Measurements from ENCODE around the gene S100A11.

The S100A11 gene

DNA sequence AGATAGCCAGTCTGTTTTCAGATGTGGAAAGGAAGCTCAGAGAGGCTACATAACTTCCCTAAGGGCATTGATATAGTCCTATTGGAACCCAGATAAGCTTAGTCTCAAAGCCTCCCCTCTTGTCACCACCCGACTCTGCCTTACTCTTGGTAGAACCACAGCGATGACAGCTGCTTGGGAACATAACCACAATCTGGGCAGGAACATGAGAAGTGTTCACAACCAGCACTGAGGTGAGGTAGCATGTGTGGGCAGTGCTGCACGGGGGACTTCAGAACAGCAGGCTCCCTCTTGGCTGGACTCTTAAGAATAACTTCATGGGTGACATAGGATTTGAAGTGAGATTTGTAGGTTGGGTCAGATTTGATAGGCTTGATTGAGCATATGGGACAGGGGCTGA lies 33.8 kb downstream of the S100A11 start:
- no peak for DNase-seq (ENCODE audit: low read depth in 3 of 3)

DNA sequence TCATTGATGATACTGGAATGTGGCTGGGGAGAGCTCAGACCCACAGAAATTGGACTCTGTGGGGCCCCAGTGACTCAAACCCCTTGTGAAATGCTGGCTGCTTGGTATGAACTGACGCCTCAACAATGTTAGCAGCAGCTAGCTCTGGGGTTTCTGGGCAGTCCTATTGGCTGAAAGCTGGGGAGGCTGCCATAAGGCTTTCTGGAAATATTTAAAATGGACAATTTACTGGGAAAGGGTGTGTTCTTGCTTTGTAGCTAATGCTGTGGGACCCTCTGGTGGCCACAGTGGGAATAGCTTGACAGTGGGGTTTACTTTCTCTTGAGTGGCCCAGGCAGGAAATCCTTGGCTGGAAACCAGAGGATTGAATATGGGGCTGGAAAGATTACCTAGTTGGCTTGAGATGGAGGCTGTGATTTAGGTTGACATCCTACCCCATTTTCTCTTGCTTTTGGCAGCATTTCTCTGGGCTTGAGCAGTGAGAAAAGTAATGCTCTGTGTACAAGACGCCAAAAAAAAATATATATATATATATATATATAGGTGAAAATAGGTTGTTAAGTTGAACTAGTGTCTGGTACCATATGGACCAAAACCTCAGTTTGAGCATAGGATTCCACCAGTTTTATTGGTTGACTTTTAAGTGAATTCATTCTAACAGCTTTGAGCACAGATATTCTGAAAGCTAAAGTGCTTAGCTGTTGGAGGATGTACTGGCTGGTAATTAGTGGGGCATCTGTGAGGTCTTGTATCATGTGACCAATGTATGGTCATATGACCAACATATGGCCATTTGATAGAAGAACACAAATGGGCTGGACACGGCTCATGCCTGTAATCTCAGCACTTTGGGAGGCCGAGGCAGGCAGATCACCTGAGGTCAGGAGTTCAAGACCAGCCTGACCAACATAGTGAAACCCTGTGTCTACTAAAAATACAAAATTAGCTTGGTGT lies 34.9 kb downstream of the S100A11 start:
- peak; percentile 44 to 73 (median 54) for DNase-seq (ENCODE audit: low read depth in 3 of 3)

DNA sequence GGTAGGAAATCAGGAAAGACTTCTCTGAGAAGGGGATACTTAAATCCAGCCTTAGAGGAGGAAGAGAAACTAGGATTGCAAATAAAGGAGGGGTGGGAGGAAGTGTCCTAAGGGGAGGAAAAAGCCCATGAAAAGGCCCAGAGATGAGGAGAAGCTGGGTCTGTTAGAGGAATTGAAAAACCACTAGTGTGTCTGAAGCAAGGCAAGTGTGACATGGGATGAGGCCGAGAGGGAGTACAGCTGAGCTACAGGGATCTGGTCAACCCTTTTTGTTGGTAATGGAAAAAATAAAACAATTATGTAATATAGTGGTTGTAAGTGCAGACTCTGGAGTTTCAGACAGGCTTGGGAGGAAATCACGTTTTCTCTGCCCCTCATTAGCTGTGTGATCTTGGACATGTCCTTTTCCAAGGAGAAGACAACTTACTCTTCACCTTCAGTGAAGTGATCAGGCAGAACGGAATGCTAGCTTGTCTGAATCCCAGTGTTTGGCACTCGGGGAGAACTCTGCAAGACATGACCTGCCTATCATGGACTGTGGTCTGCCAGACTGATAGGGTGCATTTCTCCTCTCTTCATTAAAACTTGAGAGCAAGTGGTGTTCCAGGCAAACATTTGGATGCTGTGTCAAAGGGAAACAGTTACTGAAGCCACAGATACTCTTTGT lies 35.7 kb downstream of the S100A11 start:
- DNase-seq (ENCODE audit: low read depth in 3 of 3) = no peak

DNA sequence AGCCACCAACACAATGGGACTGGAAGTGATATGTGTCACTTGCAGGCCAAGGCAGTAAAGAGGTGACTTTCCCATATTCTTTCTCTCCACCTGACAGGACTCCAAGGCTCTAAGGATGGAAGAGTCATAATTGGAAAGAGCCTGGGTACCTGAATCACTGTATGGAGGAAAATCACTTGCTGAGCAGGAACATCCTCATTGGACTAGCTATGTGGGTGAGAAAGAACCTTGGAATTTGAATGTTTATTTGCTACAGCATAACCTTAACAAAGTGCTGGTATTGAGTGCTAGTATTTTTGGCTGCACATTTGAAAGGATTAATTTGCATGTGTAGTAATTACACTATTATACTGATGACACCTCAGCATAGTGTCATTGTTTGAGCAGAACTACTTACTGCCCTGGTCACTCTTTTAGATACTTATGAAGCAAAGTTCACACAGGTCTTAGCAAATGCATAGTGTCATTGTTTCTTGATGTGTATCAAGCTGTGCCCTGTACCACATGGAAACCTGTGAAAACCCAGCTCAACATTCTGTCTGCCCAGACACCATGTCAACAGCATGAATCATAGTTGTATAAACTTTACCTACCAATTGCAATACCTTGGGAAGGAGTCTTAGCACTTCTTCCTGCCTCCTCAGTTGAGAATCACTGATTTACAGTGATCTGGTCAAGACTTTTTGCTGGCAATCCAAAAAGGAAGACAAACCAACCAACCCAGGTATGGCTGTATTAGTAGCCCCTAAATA lies 38.0 kb downstream of the S100A11 start:
- no peak for DNase-seq (ENCODE audit: low read depth in 3 of 3)

DNA sequence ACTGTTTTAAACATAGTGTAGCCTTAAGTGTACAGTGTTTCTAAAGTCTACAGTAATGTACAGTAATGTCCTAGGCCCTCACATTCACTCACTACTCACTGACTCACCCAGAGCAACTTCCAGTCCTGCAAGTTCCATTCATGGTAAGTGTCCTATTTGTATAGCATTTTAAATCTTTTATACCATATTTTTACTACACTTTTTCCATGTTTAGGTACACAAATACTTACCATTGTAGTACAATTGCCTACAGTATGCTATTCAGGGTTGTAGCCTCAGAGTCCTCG lies 39.6 kb downstream of the S100A11 start:
- no peak for DNase-seq (ENCODE audit: low read depth in 3 of 3)

DNA sequence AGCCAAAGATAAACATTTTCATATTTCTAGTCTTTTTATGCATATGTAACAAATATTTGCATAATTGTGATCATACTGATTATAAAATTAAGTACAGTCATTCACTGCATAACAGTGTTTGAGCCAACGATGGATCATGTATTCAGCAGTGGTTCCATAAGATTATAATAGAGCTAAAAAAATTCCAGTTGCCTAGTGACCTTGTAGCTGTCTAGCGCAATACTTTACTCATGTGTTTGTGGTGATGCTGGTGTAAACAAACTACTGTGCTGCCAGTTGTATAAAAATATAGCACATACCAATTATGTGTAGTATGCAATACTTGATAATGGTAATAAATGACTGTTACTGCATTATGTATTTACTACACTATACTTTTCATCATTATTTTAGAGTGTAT lies 41.0 kb downstream of the S100A11 start:
- DNase-seq (ENCODE audit: low read depth in 3 of 3) = no peak

DNA sequence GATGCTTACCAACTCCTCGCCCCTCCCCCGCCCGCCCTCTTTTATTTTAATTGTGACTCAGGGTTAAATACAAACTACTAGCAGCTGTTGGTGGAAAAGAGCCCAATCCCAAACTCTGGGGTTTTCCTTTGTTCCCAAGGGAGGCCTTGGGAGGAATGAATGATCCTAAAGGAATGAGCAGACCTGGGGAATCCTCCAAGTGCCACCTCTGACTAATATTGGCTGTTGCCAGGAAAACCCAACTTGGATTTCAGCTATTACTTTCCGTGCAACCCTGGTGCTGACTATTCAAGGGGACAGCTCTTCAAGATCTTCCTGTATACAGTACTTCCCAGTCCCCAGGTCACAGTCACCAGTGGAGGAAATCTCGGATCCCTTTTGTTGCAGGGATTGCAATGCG lies 41.8 kb downstream of the S100A11 start:
- no peak for DNase-seq (ENCODE audit: low read depth in 3 of 3)

DNA sequence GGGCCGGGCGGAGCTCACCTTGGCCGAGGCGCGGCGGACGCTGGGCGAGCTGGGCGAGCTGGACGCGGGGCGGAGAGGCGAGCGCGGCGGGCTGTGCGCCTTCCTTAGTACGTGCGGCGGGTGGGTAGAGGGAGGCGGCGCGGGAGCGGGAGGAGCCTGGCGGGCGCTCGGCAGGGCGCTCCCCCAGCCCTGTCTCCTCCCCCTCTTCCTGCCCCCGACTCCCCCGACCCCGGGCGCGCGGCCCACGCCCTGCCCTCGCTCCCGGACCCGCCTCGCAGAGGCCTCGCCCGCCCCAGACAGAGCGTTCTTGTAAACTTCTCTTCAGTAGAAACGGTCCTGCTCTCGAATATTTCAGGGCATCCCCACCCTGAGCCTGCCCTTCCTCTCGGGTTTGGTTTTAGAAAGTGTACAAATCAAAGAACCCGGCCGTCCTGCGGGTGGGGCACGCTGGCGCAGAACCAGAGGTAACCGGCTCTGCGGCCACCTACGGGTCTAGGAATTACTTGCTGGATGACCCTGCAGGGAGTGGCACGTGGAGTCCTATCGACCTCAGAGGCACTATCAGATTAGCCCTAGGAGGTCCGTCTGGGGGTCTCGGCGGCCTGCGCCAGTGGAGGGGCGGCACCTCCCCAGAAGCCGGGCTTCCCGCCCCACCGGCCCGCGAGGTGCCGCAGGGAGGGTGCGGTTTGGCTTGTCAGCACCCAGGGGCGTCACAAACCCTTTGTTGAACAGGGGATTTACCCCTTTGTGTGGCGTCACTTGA lies 42.9 kb downstream of the S100A11 start, which contains the start of gene S100A10:
TSS of gene S100A10 (minus strand) at position 126 of the 763 bp plus-strand sequence. CDS start 7,629 bp downstream, outside the sequence.
- DNase-seq (ENCODE audit: low read depth in 3 of 3) = peak; percentile 34 to 70 (median 42)

DNA sequence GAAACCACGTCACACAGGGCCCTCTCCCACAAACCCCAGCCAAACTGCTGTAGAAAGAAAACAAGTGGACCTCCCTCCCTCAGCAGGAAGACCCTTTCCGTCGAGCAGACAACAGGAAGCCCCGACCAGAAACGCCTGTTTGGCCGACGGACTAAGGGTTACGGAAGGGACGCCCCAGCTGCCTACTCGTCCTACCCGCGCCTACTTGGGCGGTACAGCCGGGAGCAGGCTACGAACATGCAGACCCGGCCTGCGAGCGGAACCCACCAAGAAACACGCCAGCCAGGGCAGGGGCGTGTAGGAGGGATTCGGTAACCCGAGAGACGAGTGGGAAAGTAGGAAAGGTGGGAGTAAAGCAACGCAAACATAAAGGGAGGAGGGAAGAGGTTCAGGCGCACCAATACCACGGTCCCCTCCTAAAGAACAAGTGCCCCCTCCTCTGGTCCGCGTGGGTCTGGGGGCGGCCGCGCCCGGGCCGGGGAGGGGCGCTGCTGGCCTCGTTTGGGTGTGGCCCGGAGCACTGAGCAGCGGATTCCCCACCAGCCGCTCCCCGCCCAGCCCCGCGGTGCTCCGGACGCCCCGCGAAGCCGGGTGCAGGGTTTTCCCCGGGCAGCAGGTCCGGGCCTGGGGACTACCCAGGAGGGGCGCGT lies 43.6 kb downstream of the S100A11 start:
- peak in 1 of 3 experiments; percentile 20 for DNase-seq (ENCODE audit: low read depth in 3 of 3)

DNA sequence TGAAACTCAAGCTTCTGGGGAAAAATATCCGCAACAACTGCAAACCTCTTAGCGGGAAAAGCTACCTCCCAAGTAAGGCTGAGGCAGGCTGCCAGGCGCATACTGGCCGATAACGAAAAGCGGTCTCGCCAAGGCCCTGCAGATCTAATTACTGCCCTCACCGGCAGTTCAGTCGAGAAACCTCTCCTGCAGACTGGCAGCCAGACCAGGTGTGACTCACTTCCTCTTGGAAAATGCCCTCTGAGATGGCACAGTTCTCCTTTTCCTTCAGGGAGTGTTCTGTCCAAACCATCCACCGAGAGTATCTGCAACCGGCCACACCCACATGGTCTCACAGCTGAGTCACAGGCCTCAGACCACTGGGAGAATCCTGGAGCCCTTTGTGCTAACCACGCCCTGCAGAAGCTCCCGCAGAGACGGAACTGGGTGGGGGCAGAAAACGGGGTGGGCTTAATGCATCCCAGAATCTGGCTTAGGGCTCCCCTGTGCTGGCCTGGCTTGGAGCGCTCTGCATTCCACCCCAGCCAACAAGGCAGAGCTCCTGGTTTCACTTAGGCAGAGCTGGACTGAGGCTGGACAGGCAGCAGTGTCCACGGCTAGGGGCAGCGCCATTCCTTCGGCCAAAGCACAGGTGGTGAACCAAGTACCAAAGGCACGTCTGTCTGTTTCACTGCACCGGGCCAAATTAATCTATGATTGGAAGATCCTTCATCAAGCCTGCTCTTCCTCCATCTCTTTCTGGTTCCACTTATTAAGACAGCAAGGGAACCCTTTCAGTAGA lies 44.3 kb downstream of the S100A11 start:
- peak in 1 of 3 experiments; percentile 14 for DNase-seq (ENCODE audit: low read depth in 3 of 3)

DNA sequence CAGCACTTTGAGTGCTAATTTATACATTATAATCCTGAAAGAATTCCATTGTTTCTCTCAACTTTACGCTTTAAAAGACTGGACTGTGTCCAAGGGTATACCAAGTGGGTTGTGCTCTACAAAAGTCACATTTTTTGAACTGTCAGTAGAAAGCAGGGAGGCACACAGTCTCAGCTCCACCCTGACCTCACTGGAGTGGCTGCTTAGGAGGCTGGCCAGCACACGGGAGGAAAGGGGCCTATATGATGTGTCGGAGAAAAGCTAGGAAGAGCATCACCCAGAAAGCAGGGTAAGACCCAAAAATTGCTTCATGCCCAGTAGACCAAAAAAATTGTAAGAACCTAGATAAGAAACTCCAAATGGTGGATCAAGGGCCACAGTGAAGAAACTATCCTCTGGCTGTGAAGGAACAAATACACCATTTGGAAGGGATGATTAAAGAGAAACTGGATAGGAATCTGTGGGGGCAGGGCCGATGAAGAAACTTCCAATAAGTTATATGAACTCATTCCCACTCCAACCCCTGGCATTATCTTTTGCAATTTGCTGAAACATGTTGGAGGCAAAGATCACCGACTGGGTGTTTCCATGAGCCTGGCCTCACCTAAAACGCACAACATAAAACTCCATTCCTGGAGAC lies 45.0 kb downstream of the S100A11 start:
- DNase-seq (ENCODE audit: low read depth in 3 of 3) = no peak

DNA sequence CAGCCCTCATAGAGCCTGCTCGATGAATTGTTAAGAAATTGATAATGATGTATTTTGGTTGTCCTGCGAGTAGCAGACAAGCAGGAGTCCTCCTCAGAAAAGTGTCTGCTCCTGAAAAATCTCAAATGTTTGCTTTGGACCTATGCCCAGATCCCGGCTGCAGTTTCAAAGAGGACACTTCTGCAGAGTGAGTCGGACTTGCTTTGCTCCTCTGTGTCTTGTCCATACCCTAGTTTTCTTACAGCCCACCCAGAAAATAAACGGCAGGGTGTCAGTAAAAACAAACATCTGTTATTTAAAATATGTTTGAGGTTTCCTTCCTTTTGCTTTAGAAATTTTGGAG lies 46.0 kb downstream of the S100A11 start:
- no peak for DNase-seq (ENCODE audit: low read depth in 3 of 3)

DNA sequence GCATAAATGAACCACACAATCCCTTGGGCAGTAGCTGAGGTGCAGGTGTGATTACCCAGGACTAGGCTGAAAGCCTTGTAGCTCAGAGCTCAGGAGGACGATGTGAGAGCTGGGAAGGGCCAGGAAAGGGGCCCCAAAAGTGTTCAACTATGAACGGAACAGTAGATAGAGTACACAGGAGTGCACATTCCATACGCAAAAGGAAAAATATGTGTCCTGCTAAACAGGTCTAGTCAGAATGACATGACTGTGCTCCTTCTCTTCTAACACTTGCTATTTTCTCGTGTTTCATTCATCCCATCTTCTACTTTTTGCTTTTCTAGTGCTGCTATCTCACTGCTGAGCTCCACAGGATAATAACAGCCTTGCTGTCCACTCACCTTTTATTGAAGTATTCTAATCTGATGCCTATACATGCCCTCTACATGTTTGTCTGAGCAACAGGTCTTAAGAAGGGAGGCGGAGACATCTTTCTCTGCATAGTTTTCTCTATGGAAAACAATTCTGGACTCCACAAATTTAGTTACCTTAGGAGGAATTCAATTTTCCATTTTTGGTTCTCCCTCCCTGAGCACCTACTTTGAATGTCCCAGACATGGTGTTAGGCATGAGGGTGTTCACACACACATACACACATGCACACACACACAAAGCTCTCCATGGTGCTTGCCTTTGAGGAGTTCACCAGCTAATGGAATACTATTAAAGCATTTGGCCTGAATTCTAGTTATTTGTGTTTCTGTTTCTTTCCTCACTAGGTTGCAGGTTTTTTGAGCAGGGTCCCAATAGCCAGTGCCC lies 46.5 kb downstream of the S100A11 start:
- no peak for DNase-seq (ENCODE audit: low read depth in 3 of 3)

DNA sequence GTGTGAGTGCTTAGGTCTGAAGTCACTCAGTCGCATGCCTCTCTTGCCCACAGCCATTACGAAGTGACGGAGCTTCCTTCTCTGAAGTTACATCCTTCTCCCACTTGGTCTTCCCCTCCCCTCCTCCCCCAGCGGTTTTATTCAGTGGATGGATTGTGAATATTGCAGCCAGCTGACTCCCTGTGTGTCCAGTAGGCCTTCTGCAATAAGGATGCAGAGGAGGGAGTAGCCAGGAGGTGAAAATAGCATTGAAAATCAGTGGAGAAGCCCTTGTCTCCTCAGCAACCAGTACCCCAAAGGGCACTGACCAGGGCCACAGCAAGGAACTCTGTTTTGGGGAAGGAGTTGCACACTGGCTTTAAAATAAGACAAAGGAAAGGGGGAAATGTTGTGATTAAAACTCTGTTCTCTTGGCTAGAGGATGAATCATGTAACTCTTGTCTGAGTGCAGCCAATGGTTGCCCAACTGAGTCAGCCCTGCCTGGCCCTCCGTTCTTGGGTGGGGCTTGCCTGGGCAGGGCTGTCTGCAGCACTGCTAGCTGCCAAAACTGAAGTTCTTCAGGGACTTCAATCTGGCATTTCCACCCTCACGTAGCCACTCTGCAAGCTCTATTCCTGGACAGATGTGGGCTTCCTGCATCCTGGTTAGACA lies 47.5 kb downstream of the S100A11 start:
- DNase-seq (ENCODE audit: low read depth in 3 of 3) = peak in 1 of 3 experiments; percentile 55

DNA sequence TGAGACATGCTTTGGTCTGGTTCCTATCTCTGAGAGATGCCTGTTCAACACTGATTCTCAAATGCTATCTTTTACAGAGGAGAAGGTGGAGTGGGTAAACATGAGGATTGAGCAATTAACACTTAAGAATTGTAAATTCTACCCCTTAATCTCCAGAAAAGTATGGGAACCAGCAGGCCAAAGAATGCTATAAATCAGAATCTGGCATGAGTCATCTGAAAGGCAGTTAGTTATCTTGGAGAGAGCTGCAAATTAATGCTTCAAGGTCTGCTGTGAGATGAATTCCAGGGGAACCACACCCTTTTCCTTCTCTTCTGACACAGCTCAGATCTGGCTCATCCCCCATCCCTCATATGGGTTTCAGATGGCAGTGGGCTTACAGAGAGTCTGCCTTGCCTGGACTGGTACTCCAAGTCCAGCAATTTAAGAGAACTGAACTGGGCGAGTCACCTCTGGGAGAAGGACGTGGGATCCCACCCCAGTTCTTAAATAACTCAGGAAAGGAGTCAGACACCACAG lies 48.3 kb downstream of the S100A11 start:
- no peak for DNase-seq (ENCODE audit: low read depth in 3 of 3)

DNA sequence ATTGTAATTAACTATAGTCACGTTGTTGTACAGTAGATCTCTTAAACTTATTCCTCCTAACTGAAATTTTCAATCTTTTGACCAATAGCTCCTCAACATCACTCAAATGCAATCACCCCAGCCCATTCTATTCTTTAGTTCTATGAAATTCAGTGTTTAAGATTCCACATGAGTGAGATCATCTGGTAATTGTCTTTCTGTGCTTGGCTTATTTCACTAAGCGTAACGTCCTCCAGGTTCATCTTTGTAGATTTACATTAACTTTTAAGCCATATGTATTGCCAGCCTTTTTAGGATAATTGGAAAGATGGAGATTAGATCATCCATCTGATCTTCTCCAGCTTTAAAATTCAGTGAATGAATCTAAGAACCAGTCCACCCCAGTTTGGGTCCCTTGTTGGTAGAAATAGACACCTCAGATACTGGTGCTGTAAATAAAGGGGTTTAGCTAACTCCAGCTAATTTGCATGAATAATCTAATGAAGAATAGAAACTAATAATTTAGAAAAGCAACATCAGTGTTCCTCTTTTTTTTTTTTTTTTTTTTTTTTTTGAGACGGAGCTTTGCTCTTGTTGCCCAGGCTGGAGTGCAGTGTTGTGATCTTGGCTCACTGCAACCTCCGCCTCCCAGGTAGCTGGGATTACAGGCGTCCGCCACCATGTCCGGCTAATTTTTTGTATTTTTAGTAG lies 50.2 kb downstream of the S100A11 start:
- DNase-seq (ENCODE audit: low read depth in 3 of 3) = no peak

DNA sequence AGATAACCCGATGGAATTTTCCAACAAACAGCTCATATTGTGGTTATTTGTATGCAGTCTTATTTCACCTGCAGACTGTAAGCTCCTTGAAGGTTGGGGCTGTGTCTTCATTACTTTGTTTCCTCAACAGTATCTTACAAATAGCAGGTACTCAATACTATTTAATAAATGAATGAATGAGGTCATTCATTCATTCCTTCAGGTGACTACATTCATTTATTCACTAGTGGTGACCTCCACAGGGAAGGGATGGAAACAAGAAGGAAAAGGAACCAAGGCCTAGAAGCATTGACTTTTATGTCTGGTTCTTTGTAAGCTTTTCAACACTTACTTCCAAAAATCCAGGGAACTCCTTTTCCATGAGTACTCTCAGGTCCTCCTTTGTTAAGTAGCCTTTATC lies 51.0 kb downstream of the S100A11 start:
- DNase-seq (ENCODE audit: low read depth in 3 of 3) = no peak

DNA sequence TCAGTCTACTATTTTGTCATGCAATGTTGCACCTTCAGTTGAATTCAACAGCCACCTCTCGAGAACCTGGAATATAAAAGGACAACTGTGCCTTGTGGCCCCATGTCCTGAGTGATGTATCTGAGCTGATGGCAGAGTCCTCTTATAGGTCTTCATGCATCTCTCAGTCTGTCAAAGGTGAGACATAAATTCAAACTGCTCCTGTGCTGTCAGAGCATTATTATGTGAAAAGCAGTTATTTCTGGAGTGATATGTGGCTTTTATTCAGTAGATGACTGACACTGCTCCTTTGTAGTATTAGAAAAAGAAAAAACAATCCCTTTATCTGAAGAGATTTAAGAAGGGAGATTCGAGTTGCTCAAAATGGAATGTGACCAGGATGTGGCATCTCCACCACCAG lies 51.5 kb downstream of the S100A11 start:
- no peak for DNase-seq (ENCODE audit: low read depth in 3 of 3)
